Ishikawa (cell line): Measurements from ENCODE around the gene CCDC150.

ENCODE experiments used
- CEBPB ChIP-seq: IDR thresholded peaks from 2 replicates; pipeline ENCODE4 v1.6.1; 2012
- CREB1 ChIP-seq: IDR thresholded peaks from 2 replicates; pipeline ENCODE4 v1.6.1; 2012; ENCODE audit warnings: low read depth
- EGR1 ChIP-seq: IDR thresholded peaks from 2 replicates; pipeline ENCODE4 v1.6.1; 2012
- EP300 ChIP-seq: IDR thresholded peaks from 2 replicates; pipeline ENCODE4 v1.6.1; 2012; ENCODE audit warnings: borderline replicate concordance
- FOXM1 ChIP-seq: IDR thresholded peaks from 2 replicates; pipeline ENCODE4 v1.6.1; 2012; ENCODE audit warnings: low read depth, borderline replicate concordance
- MAX ChIP-seq: IDR thresholded peaks from 2 replicates; pipeline ENCODE4 v1.6.1; 2012
- NFIC ChIP-seq: IDR thresholded peaks from 2 replicates; pipeline ENCODE4 v1.6.1; 2012
- RAD21 ChIP-seq: IDR thresholded peaks from 2 replicates; pipeline ENCODE4 v1.6.1; 2012; ENCODE audit warnings: low read depth
- TAF1 ChIP-seq: IDR thresholded peaks from 2 replicates; pipeline ENCODE4 v1.6.1; 2012; ENCODE audit warnings: low read depth, mild to moderate bottlenecking
- TCF12 ChIP-seq: IDR thresholded peaks from 2 replicates; pipeline ENCODE4 v1.6.1; 2012; ENCODE audit warnings: low read depth
- TEAD4 ChIP-seq: IDR thresholded peaks from 2 replicates; pipeline ENCODE4 v1.6.1; 2012
- USF1 ChIP-seq: IDR thresholded peaks from 2 replicates; pipeline ENCODE4 v1.6.1; 2012
- YY1 ChIP-seq: IDR thresholded peaks from 2 replicates; pipeline ENCODE4 v1.6.1; 2012; ENCODE audit warnings: low read depth
- ZBTB7A ChIP-seq: IDR thresholded peaks from 2 replicates; pipeline ENCODE4 v1.6.1; 2012; ENCODE audit warnings: low read depth
- TF ChIP-seq, protein P1 (sequence below): IDR thresholded peaks from 2 replicates; pipeline ENCODE4 v1.6.1; 2012; ENCODE audit warnings: low read depth, mild to moderate bottlenecking

The CCDC150 gene

GRCh38 chr2:196723571-196723970, 84.1 kb downstream of the CCDC150 start:
- TF ChIP-seq, protein P1, sequence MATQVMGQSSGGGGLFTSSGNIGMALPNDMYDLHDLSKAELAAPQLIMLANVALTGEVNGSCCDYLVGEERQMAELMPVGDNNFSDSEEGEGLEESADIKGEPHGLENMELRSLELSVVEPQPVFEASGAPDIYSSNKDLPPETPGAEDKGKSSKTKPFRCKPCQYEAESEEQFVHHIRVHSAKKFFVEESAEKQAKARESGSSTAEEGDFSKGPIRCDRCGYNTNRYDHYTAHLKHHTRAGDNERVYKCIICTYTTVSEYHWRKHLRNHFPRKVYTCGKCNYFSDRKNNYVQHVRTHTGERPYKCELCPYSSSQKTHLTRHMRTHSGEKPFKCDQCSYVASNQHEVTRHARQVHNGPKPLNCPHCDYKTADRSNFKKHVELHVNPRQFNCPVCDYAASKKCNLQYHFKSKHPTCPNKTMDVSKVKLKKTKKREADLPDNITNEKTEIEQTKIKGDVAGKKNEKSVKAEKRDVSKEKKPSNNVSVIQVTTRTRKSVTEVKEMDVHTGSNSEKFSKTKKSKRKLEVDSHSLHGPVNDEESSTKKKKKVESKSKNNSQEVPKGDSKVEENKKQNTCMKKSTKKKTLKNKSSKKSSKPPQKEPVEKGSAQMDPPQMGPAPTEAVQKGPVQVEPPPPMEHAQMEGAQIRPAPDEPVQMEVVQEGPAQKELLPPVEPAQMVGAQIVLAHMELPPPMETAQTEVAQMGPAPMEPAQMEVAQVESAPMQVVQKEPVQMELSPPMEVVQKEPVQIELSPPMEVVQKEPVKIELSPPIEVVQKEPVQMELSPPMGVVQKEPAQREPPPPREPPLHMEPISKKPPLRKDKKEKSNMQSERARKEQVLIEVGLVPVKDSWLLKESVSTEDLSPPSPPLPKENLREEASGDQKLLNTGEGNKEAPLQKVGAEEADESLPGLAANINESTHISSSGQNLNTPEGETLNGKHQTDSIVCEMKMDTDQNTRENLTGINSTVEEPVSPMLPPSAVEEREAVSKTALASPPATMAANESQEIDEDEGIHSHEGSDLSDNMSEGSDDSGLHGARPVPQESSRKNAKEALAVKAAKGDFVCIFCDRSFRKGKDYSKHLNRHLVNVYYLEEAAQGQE: no peak
- no peak for TF ChIP-seq MAX
- TF ChIP-seq NFIC: no peak
- TF ChIP-seq TCF12: no peak
- no peak for TF ChIP-seq EP300
- TF ChIP-seq CREB1: no peak
- TF ChIP-seq TAF1: no peak
- TF ChIP-seq EGR1: no peak
- no peak for TF ChIP-seq TEAD4
- TF ChIP-seq USF1: no peak
- TF ChIP-seq RAD21: no peak
- TF ChIP-seq CEBPB: no peak
- TF ChIP-seq YY1: no peak
- no peak for TF ChIP-seq ZBTB7A
- TF ChIP-seq FOXM1: no peak

DNA sequence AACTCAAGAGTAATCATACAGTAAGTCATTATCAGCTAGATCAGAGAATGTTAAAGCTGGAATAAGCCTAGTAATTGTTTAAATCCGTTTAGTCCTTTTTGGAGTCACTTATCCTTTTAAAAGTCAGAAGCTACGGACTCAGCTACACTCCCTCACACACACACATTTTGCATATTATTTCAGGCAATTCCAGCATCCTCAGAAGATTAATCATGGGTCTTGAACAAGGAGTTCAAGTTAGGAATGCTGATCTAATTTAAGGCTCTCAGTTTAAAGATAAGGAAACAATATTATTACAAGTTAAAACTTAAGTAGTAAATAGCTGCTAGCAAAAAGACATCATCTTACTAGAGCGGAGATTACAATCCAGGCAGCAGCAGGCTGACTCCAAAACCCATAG, 85.7 kb downstream of the CCDC150 start:
- TF ChIP-seq USF1 (no peak), CEBPB (no peak), EP300 (no peak), YY1 (no peak), TAF1 (no peak), MAX (no peak), RAD21 (no peak), TEAD4 (no peak)

- TF ChIP-seq, protein P1: no peak
- TF ChIP-seq USF1: no peak
- TF ChIP-seq TEAD4: no peak
Measured at GRCh38 chr2:196725882-196726281, 86.4 kb downstream of the CCDC150 start.

GRCh38 chr2:196729418-196729817, 89.9 kb downstream of the CCDC150 start:
- TF ChIP-seq EGR1 (no peak), ZBTB7A (no peak), NFIC (no peak), TEAD4 (no peak), CREB1 (no peak), MAX (no peak), YY1 (no peak), EP300 (no peak), TAF1 (no peak), CEBPB (no peak), RAD21 (no peak), USF1 (no peak), TCF12 (no peak), FOXM1 (no peak)
- TF ChIP-seq, protein P1: no peak
